CD4-positive, alpha-beta T cell (primary cell): Measurements from ENCODE around the gene HAUS6. TPM values are rescaled to one million over a fixed set of nuclear protein-coding genes. Genes with fewer than 3 reads are reported as not detected.

Source experiments
- ATAC-seq: fragments of 200-7000 bp; cut with Tn5 transposase; one replicate; pipeline ENCODE4 v1.10.0; 2022; ENCODE audit warnings: mild to moderate bottlenecking; ENCODE audit not compliant: poor library complexity
- CTCF ChIA-PET: fragments of 350-600 bp; sonication (Branson Sonifier 250); formaldehyde crosslinking; loops from one replicate; lab custom pipeline; 2021; ENCODE audit warnings: antibody characterized with exemption, inconsistent platforms; lab: Charles Lee
- POLR2A ChIA-PET: fragments of 350-600 bp; sonication (Branson Sonifier 250); formaldehyde crosslinking; loops from one replicate; lab custom pipeline; 2021; ENCODE audit warnings: antibody characterized with exemption, inconsistent platforms; lab: Charles Lee
- DNase-seq, 14 experiments: peaks; one replicate each; pipeline ENCODE4 v3.0.0-alpha.2; 2013 to 2020; ENCODE audit warnings: mixed read lengths in 2 of 14
- H3K27ac ChIP-seq, 2 donors: one replicate each; pipeline versions ENCODE4 v1.5.1 to v1.7.0; 2013; ENCODE audit warnings: low read length in 2 of 2, low read depth in 1 of 2, mild to moderate bottlenecking in 1 of 2
- H3K27me3 ChIP-seq, 2 experiments: 1 replicate in 1 of 2; 2 replicates in 1 of 2; pipeline versions ENCODE4 v1.6.1 to v1.7.0; 2013; ENCODE audit warnings: low read length in 2 of 2, control low read depth in 1 of 2, mild to moderate bottlenecking in 1 of 2, moderate library complexity in 1 of 2; ENCODE audit not compliant: insufficient read depth in 2 of 2, control insufficient read depth in 1 of 2
- H3K36me3 ChIP-seq: one replicate; pipeline ENCODE4 v1.6.1; 2013; ENCODE audit warnings: low read length, control low read depth; ENCODE audit not compliant: insufficient read depth
- H3K4me1 ChIP-seq: one replicate; pipeline ENCODE4 v1.6.1; 2013; ENCODE audit warnings: low read length, control low read depth; ENCODE audit not compliant: insufficient read depth
- H3K4me3 ChIP-seq: one replicate; pipeline ENCODE4 v1.5.1; 2013; ENCODE audit warnings: mild to moderate bottlenecking, low read length, moderate library complexity
- H3K9me3 ChIP-seq, 2 experiments: 1 replicate in 1 of 2; 2 replicates in 1 of 2; pipeline versions ENCODE4 v1.6.1 to v1.7.0; 2013; ENCODE audit warnings: low read length in 2 of 2, mild to moderate bottlenecking in 2 of 2, control low read depth in 1 of 2, moderate library complexity in 1 of 2; ENCODE audit not compliant: control insufficient read depth in 1 of 2, insufficient read depth in 1 of 2
- H3K27ac Mint-ChIP-seq: one replicate; pipeline ENCODE4 v1.8.0; 2020; ENCODE audit warnings: mixed read lengths
- H3K27me3 Mint-ChIP-seq: one replicate; pipeline ENCODE4 v1.8.0; 2021; ENCODE audit warnings: mixed read lengths
- H3K36me3 Mint-ChIP-seq: one replicate; pipeline ENCODE4 v1.8.0; 2021; ENCODE audit warnings: low read depth, mixed read lengths
- H3K4me1 Mint-ChIP-seq: one replicate; pipeline ENCODE4 v1.8.0; 2021; ENCODE audit warnings: low read depth, mixed read lengths
- H3K4me3 Mint-ChIP-seq: one replicate; pipeline ENCODE4 v1.8.0; 2020; ENCODE audit warnings: mild to moderate bottlenecking, mixed read lengths
- H3K9me3 Mint-ChIP-seq: one replicate; pipeline ENCODE4 v1.8.0; 2020; ENCODE audit warnings: mixed read lengths
- CTCF ChIP-seq: fragments of 200-600 bp; IDR thresholded peaks from one replicate; pipeline ENCODE4 v1.8.0; 2022; ENCODE audit warnings: antibody characterized with exemption, mild to moderate bottlenecking
- intact Hi-C, 2 experiments: fragments of 100-400 bp; cut with DNase I in 1 of 2; cut with micrococcal nuclease in 1 of 2; formaldehyde crosslinking; loops; one replicate each; pipeline versions ENCODE4 v1.15.1 to v1.9.0; 2023 to 2025; cut with DNase I, micrococcal nuclease
- total RNA-seq, 174 experiments: library from RNA in 2 of 174; stranded (reverse) in 2 of 174; gene quantifications; one replicate each; pipeline ENCODE4 v1.2.3 and lab custom pipeline; 2021 to 2026

HAUS6 gene
- total RNA-seq, 2 experiments from 2014 or later, result 14.9 to 17.2 TPM

GRCh38 chr9:19145881-19146280, 43.2 kb upstream of the HAUS6 start:
- Histone ChIP-seq H3K9me3 (no peaks in the 10 kb centered on the region), H3K36me3 (no peaks in the 10 kb centered on the region), H3K27ac (no peak overlapping the region), H3K4me3 (no peak overlapping the region), H3K4me1 (no peaks in the 10 kb centered on the region), H3K27me3 (no peaks in the 10 kb centered on the region)
- H3K4me3 Mint-ChIP-seq, result no peak overlapping the region
- ATAC-seq, result no peak
- ChIA-PET CTCF (no interaction called here), POLR2A (no interaction called here)
- intact Hi-C loops, result no loop called here
- no peak for TF ChIP-seq CTCF
- no peak overlapping the region for H3K27ac Mint-ChIP-seq
- H3K4me1 Mint-ChIP-seq, result no peaks in the 10 kb centered on the region
- no peaks in the 10 kb centered on the region for H3K36me3 Mint-ChIP-seq
- H3K9me3 Mint-ChIP-seq, result no peaks in the 10 kb centered on the region
- no peak for DNase-seq
- no peaks in the 10 kb centered on the region for H3K27me3 Mint-ChIP-seq

- Histone ChIP-seq H3K27me3 (no peaks in the 10 kb centered on the region), H3K4me1 (peaks cover 4% of the 10 kb centered on the region), H3K36me3 (no peaks in the 10 kb centered on the region), H3K4me3 (no peak overlapping the region), H3K27ac (no peak overlapping the region), H3K9me3 (no peaks in the 10 kb centered on the region)
- H3K36me3 Mint-ChIP-seq, result no peaks in the 10 kb centered on the region
- no peaks in the 10 kb centered on the region for H3K27me3 Mint-ChIP-seq
- ChIA-PET CTCF (no interaction called here), POLR2A (no interaction called here)
- no peak for TF ChIP-seq CTCF
- no peaks in the 10 kb centered on the region for H3K9me3 Mint-ChIP-seq
- H3K4me1 Mint-ChIP-seq, result no peaks in the 10 kb centered on the region
- intact Hi-C loops, result no loop called here
- no peak overlapping the region for H3K4me3 Mint-ChIP-seq
- no peak for ATAC-seq
- no peak for DNase-seq
- no peak overlapping the region for H3K27ac Mint-ChIP-seq
These were observed 37.6 kb upstream of the HAUS6 start for GRCh38 chr9:19140259-19140658.

GRCh38 chr9:19138084-19138483, 35.4 kb upstream of the HAUS6 start:
- intact Hi-C loops, result no loop called here
- no peaks in the 10 kb centered on the region for H3K36me3 ChIP-seq
- CTCF ChIA-PET, result no interaction called here
- H3K9me3 ChIP-seq, result no peaks in the 10 kb centered on the region
- DNase-seq, result no peak
- no peaks in the 10 kb centered on the region for H3K27me3 ChIP-seq
- TF ChIP-seq CTCF, result no peak
- Mint-ChIP-seq H3K27ac (no peak overlapping the region), H3K4me3 (no peak overlapping the region), H3K27me3 (no peaks in the 10 kb centered on the region), H3K36me3 (no peaks in the 10 kb centered on the region), H3K9me3 (no peaks in the 10 kb centered on the region), H3K4me1 (no peaks in the 10 kb centered on the region)
- peaks cover 4% of the 10 kb centered on the region for H3K4me1 ChIP-seq
- no peak for ATAC-seq
- POLR2A ChIA-PET, result no interaction called here
- H3K4me3 ChIP-seq, result no peak overlapping the region
- H3K27ac ChIP-seq, result no peak overlapping the region
